PFSK-1 (cell line): ENCODE data around the gene STYX.

Experiments used
- FOXP2 ChIP-seq: optimal IDR thresholded peaks from 2 replicates; pipeline ENCODE3; 2011; ENCODE audit warnings: borderline replicate concordance, control low read depth, inconsistent platforms; ENCODE audit not compliant: insufficient read depth; ENCODE audit errors: extremely low read length, extremely low read depth
- POLR2AphosphoS5 ChIP-seq: IDR thresholded peaks from 2 replicates; pipeline ENCODE4 v1.6.1; 2012; ENCODE audit warnings: low read depth, mild to moderate bottlenecking, control low read depth, low read length, moderate library complexity
- REST ChIP-seq, 2 experiments: IDR thresholded peaks; 2 replicates each; pipeline versions ENCODE4 v1.6.1 to v1.8.0; 2011 to 2012; ENCODE audit warnings: low read depth in 2 of 2, low read length in 2 of 2, control low read depth in 1 of 2, inconsistent platforms in 1 of 2, mild to moderate bottlenecking in 1 of 2, moderate library complexity in 1 of 2; ENCODE audit not compliant: insufficient read depth in 1 of 2
- SIN3A ChIP-seq: IDR thresholded peaks from 2 replicates; pipeline ENCODE4 v1.6.1; 2012; ENCODE audit warnings: mild to moderate bottlenecking, low read length, moderate library complexity, borderline replicate concordance; ENCODE audit not compliant: insufficient read depth
- TAF1 ChIP-seq: IDR thresholded peaks from 2 replicates; pipeline ENCODE4 v1.6.1; 2012; ENCODE audit warnings: low read length, control low read depth, borderline replicate concordance; ENCODE audit not compliant: insufficient read depth

Gene STYX

DNA sequence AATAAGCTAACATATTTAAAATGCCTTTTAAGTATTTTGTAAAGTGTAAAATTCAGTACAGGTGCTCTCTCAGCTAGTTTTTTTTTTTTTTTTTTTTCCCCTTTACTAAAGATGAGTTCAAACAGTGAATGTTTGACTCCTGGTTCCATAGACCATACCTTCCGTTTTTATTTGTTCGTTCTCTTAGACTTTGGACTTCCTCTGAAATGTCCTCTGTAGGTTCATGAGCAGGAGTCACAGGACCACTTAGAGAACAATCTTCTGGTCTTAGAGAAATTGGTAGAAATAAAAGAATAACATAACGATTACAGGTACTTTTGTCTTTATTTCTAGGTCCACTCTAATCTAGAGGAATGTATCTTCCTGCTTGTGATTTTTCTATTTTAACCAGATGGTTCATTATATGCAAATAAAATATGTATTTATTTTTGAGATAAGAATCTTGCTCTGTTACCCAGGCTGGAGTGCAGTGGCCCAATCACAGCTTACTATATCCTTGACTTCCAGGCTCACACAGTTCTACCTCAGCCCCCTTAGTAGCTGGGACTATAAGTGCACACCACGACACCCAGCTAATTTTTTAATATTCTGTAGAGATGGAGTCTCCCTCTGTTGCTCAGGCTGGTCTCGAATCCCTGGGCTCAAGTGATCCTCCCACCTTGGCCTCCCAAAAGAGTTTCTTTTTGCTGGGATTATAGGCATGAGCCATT is 25.8 kb downstream of the STYX start:
- no peak for TF ChIP-seq TAF1
- no peak for TF ChIP-seq FOXP2
- TF ChIP-seq REST (IDR thresholded peaks at IDR 0.05; ENCODE audit: insufficient read depth in 1 of 2, low read depth in 2 of 2, low read length in 2 of 2): no peak
- no peak for TF ChIP-seq SIN3A
- no peak for TF ChIP-seq POLR2AphosphoS5

DNA sequence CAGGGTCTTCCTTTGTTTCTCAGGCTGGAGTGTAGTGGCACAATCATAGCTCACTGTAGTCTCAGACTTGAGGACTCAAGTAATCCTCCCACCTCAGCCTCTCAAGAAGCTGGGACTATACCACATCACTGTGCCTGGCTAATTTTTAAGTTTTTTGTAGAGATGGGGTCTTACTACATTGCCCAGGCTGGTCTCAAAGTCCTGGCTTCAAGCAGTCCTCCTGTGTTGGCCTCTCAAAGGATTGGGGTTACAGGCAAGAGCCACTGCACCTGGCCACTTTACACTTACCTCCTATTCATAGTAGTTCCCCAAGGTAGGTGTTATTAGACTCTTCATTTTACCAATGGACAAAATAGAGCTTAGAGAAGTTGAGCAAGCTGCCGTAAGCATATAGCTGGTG is 29.2 kb downstream of the STYX start:
- TF ChIP-seq SIN3A: no peak
- no peak for TF ChIP-seq FOXP2
- no peak for TF ChIP-seq REST (IDR thresholded peaks at IDR 0.05; ENCODE audit: insufficient read depth in 1 of 2, low read depth in 2 of 2, low read length in 2 of 2)
- TF ChIP-seq TAF1: no peak

DNA sequence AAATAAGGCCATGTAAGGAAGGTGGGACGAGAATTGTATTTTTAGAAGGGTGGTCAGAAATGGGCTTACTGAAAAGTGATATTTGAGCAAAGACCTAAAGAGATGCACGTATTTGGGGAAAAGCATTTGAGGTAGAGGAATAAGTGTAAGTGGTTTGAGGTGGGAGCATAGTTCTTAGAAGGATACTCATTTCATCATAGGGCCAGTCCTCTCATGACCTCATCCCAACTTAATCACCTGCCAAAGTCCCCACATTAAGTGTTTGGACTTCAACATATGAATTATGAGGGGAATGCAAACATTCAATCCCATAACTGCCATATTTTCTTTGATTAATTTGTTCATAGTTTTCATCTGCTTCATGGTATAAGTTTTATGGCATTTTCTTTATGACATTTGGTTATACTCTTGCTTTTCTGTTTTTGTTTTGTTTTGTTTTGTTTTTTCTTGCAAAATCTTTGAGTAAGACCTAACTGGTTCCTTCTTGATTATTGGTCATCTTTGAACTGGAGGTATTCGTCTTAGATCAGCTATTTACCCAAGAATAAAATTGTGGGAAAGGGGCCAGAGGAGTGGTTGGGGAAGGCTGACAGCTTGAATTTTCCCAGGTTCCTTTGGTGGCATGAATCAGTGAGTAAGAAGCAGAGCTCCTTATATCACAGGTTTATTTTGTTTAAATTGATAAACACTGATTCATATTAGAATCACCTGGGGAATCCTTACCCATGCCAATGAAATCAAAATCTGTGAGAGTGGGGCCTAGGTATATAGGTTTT is 37.3 kb downstream of the STYX start:
- TF ChIP-seq FOXP2: no peak
- TF ChIP-seq TAF1: no peak
- no peak for TF ChIP-seq POLR2AphosphoS5
- no peak for TF ChIP-seq SIN3A
- no peak for TF ChIP-seq REST (IDR thresholded peaks at IDR 0.05; ENCODE audit: insufficient read depth in 1 of 2, low read depth in 2 of 2, low read length in 2 of 2)

GRCh38 chr14:52769887-52770286 is 39.9 kb downstream of the STYX start:
- TF ChIP-seq POLR2AphosphoS5 (no peak), SIN3A (no peak), FOXP2 (no peak), REST (IDR thresholded peaks at IDR 0.05; ENCODE audit: insufficient read depth in 1 of 2, low read depth in 2 of 2, low read length in 2 of 2) (no peak), TAF1 (no peak)
